Left renal pelvis (tissue), 4 donors: Measurements from ENCODE around the gene EXTL1. TPM values are rescaled to one million over a fixed set of nuclear protein-coding genes. Genes with fewer than 3 reads are reported as not detected.

Source experiments
- DNase-seq, 4 donors: peaks; one replicate each; pipeline ENCODE4 v3.0.0-alpha.2; 2013; ENCODE audit warnings: low read depth in 4 of 4, low spot score in 3 of 4
- polyA plus RNA-seq, 4 donors: library from polyadenylated mRNA; unstranded; fragments of 120-200 nt; gene quantifications; one replicate each; pipeline ENCODE4 v1.2.1, GENCODE V29; 2013; ENCODE audit not compliant: insufficient read length in 4 of 4

Gene EXTL1
- polyA plus RNA-seq, 4 donors = 1.2 to 2.2 (median 1.9) TPM

DNA sequence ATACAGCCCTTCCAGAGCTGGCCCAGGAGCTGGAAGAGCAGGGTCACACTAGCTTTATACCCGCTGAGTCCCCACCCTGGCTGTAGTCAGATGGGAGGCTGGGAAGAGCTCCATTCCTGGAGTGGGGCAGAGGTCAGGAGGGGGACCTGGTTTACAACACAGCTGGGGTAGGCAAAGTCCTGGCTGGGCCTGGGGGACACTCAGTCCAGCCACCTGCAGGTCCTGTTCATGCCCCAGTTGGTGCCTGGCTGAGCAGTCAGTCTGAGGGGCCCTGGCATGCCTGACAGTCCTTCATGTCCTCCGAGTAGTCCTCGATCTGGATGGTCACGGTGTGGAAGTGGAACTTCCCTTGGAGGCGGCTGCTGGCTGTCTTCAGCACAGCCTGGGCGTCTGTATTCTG is 17.3 kb downstream of the EXTL1 start:
- DNase-seq = no peak

DNA sequence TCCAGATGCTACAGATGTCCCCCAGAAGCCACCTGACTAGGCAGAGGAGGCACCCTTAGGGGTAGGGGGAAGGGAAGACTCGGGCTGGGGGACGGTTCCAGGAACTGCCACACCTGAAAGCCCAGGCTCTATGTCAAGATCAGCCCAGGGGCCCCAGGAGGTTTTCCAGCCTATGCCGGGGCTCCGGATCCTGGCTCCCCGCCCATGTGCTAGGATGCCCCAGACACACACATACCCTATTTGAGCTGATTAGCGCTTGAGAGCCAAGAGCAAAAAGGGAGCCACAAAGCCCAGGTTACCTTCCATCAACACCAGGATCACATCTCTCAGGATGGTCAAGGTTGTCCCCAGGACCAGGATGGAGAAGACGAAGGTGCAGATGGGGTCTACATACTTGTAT is 19.8 kb downstream of the EXTL1 start:
- DNase-seq = no peak

DNA sequence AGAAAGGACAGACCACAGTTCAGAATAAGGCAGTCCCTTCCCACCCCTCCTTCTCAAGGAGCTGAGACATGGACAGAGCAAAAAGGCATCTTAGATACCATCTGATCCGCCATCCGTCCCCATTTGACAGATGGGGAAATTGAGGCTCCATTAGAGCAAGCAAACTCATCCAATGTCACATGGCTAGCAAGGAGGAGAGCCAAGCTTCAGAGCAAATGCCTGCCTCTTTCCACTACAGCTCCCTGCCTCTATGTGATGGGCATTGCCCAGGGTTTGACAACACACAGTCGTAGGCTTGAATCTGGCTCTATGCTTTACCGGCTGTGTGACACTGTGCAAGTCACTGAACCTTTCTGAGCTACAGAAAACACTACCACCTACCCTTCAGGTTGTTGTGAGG is 20.4 kb downstream of the EXTL1 start:
- DNase-seq = no peak

DNA sequence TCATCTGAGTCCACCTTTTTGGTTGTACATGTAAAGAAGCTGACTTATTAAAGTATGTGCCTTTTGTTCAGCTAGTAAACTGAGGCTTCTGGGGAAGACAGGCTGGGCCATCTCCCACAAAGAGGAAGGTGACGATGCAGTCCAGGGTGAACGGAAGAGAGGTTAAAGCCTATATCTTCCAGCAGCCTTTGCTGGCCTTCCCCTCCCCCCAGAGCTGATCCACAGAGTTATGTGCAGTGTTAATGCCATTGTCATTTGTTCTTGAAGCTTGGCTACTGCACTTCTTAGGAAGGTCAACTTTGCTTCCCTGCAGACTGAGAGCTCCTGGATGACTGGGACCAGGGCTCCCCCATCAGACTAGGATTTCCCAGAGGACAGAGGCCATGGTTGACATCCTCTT is 22.2 kb downstream of the EXTL1 start:
- no peak for DNase-seq

DNA sequence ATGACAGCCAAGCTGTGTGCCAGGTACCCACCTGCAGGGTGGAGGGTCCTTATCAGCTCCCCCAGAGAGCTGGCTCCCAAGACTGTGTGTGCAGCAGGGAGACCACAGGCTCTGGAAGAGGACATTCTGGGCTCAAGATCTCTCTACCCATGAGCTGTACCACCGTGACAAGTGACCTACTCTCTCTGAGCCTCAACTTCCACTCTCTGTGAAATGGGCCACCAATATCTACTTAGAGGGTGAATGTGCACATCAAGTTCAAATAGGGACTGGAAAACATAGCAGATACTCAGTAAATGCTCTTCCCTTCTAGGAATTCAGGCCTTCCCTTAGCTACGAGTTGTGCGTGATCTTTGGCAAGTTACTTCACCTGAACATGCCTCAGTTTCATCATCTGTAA is 22.8 kb downstream of the EXTL1 start:
- no peak for DNase-seq

DNA sequence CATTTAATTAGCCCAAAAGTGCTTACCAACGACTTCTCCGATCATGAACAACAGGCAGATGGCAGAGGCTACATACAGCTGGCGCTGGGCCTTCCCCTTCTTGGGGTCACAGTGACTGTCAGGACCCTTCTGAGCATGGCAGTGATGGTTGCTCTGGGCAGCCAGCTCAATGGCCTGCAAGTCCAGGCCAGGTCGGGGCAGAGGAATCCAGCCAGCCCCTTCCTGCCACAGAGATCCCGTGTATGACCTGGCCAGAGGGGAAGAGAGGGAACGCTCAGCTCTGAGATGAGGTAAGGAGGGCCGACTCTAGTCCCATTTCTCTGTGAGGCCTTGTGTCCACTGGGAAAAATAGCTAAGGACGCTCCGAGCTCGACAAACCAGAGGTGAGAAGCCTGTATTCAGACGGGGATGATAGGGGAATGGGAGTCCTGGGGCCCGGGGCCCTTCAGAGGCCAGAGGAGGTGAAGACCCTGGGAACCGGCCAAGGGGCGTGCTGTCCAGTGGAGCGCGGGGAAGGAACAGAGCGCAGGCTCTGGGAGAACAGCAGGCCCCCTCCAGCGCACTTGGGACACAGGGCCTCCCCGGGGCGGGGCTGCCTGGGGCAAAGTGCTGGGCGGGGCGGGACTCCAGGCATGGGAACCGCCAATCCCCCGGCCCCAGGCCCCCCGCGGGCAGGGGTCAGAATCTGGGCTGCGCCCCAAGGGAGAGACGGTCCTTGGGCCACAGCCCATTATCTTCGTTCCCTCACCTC is 23.6 kb downstream of the EXTL1 start:
- DNase-seq = no peak

DNA sequence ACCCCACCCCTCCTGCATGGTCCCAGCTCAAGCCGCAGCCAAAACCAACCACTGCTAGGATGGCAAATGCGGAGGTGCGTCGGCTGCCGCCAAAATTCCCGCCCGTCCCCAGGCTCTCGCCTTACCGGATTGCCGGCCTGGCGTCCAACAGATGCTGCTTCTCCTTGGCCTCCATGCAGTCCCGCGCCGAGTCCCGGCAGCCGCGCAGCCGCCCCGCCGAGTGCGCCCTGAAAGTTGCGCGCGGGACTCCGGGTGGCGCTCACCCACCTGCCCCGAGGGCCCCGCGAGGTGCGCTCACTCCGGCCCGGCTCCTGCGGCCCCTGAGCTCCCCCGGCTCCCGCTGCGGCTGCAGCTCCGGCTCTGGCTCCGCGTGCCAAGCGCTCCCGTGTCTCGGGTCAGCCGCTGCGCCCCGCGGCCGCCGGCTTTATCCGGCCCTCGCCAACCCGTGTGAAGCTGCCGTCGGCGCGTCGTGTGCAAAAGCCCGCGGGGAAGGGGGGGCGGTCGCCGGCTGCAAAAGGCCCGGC is 24.2 kb downstream of the EXTL1 start, which contains the start of gene SLC30A2:
Gene SLC30A2 (minus strand): TSS at position 397 of the 524 bp plus-strand sequence. CDS start 222 bp downstream, at position 175.
- no peak for DNase-seq

DNA sequence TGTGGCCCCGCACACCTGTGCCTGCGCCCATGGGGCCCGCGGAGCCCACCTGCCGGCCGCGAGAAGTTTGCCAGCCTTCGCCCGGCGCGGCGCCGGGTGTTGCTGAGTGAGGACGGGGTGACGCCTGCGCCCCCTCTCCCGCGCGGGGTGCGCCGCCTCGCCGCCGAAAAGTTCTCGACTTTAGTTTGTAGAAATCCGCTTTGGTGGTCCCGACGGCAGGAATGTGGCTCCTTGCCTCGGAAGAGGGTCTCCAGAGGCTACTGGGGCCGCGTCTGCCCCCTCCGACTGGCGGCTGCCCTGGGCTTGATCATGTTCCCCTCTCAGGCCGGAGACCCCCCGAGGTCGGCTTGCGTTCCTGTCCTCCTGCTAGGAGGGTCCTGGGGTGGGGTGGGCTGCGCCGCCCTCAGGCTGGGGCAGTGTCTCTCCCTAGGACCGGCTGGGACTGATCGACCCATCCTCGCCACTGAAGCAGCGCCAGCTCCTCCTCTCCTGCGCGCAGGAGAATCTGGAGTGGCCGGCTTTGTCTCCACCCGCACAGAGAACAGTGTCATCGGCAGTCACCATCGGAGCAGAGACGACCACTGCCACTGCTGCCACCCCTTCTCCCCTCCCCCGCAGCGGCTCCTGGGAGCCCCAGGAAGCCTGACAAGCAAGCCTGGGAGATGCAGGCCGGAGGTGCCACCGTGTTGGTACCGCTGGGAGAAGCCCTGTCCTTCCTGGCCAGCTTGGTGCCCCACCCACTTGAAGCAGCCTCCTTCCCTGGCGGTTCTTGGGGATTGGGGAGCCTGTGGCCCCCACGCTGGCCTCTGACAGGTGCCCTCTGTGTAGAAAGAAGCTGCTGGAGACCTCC is 24.9 kb downstream of the EXTL1 start:
- DNase-seq = no peak

DNA sequence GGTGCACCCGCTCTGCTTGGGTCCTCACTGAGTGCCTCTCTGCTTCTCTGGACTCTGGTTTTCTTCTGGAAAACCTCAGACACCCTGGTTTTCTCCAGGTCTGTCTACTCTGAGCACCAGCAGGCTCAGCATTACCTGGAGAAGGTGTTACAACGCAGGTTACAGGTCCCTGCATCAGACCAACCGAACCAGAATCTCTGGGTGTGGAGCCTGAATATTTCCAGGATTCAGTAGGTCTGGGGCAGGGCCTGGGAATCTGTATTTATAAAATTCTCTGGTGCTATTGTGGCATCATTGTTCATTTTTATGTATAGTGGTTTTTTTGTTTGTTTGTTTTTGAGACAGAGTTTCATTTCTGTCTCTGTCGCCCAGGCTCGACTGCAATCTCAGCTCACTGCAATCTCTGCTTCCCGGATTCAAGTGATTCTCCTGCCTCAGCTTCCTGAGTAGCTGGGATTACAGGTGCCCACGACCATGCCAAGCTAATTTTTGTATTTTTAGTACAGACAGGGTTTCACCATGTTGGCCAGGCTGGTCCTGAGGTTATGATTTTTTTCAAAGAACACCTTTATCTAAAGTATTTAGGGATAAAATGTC is 25.8 kb downstream of the EXTL1 start:
- DNase-seq = no peak

DNA sequence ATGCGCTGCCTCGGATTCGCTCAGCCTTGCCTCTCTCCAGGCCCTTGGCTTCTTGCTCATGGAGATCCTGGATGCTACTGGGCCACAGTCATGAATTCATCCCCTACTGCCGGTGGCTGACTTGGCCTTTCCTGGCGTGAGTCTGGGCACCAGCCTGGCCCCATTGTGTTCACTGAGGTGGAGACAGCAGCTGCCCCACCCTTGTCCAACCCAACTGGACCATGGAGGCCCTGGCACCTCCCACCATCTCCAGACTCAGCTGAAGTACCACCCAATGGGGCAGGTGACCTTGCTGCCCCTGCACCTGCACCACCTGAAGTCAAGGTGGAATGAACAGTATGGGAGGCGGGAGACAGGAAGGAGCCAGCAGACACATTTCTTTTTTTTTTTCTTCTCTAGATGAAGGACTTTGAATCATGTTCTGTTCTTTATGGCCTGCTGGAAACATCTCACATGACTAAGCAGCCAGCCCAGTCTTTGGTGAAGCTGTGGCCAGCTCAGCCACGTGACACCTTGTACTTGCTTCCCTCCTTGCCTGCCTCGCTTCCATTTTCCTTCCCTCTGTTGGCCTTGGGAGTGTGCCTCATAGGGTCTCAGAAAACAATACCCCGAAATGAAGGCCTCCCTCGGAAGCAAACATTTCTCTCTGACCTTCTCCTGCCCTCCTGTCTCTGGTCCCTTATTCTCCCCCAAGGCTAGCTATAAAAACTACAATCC is 28.1 kb downstream of the EXTL1 start:
- DNase-seq = no peak

DNA sequence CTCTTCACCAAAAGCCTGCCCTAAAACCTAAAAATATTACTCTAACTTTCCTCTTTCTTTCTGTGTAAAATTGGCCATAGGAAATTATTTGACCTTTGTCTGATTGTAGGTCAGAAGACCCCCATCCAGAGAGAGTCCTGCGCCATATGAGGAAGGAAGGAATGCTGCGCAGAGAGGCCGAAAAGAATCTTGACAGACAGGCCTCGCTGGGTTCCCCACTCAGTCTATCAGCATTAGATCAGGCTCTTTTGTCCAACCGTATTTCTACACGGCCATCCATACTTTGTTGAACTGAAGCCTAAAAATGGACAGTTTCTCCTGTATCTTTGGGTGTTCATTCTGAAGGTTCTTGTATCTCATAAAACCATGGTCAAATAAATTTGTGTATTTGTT is 28.7 kb downstream of the EXTL1 start:
- DNase-seq = no peak

DNA sequence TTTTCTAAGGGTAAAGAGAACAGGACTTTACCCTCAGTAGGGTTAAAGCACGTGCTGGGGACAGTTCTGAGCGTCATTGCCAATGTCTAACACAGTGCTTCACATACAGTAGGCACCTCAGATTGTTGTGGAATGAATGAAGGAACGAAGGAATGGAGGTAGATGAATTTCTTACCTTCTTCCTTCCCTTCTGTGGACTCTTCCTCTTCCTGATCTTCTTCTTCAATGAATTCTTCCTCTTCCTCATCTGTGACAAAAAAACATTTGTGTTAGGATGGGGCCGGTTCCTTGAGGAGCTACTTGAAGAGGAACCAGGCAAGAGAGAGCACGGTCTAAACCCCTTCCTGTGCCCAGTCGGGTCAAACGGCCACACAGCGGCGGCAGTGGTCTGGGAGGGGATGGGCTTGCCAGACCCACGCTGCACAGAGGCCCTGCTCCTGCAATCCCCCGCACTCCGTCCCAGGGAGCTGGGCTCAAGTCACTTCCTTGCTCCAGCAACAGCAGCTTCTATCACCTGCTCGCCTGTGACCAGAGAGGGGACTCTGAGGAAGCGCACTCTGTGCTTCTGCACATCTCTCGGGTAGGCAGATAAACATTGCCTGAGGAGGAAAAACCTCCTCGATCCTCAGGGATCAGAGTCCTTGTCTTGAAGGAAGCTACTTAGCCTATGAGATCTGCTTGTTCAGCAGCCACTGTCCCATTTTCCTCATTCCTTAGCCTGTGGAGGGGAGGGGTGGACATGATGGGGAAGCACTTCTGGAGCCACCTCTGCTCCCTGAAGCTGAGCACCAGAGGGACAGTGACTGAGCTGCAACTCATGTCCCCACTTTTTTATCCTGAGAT is 32.4 kb downstream of the EXTL1 start:
- no peak for DNase-seq

DNA sequence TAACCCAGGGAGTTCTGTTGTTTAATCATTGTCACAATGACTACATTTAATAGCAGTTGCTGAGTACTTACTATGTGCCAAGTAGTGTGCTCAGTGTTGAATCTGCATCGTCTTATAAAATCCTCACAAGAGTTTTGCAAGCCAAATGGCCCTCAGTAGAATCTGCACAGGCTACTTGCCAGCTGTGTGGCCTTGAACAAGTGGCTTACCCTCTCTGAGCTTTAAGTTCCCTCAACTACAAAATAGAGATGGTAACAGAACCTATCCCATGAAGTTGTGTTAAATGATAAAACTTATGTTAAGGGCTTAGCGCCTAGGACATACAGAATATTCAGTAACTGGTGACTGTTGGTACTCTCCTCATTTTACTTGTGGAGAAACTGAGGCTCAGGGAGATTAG is 33.5 kb downstream of the EXTL1 start:
- DNase-seq = no peak

DNA sequence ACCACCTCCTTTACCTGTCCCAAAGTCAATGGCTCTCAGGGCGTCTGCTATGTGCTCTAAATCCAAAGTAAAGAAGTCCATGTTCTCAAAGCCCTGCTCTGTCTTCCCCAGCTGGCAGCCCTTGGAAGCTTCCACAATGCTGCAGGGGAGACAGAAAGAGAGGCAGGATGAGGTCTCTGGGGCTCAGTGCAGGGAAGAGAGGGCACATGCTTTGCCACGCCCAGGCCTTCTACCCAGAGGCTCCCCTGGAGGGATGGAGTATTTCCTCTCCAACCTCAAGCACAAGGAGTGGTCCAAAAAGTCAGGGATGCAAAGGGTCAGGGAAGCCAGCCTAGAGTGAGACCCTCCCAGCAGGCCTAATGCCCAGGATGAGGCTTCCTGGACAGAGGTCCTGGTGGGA is 35.6 kb downstream of the EXTL1 start:
- no peak for DNase-seq

DNA sequence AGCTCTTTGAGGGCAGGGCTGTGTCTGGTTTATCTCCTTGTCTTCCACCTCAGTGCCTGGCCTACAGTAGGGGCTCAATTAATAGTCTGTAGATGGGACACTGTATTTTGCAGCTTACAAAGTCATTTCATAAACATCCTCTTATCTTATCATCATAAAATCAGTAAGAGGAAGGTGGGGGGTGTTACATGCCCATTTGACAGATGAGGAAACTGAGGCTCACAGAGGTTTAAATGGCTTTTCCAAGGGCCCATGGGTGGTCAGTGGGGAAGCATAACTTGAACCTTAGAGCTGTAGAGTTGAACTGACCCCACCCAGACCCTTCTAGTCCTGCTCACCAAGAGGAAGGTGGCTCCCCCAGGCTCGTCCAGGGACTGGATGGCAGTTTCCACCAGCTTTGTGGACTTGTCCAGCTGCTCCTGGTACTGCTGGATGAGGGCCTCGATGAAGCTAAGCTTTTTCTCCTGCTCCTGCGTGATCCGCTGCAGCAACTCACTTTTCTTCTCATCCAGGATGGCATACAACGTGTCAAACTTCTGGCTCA is 36.5 kb downstream of the EXTL1 start:
- DNase-seq = no peak

DNA sequence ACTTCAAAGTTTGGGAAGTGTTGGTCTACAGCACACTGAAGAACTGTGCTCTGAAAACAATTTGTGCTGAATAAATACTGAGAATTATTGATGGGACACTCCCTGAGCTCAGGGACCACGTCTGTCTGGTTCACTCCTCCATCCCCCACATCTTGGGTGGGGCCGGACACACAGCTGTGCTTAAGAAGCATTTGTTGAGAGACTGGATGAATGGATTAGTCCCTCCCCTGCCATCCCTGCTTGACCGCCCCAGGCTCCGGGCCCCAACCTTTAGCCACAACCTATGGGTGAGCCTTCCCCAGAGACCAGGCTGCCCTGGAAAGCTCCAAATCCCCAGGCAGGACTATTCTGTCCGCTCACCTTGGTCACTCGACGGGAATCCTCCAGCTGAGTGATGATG is 38.3 kb downstream of the EXTL1 start:
- DNase-seq = no peak

DNA sequence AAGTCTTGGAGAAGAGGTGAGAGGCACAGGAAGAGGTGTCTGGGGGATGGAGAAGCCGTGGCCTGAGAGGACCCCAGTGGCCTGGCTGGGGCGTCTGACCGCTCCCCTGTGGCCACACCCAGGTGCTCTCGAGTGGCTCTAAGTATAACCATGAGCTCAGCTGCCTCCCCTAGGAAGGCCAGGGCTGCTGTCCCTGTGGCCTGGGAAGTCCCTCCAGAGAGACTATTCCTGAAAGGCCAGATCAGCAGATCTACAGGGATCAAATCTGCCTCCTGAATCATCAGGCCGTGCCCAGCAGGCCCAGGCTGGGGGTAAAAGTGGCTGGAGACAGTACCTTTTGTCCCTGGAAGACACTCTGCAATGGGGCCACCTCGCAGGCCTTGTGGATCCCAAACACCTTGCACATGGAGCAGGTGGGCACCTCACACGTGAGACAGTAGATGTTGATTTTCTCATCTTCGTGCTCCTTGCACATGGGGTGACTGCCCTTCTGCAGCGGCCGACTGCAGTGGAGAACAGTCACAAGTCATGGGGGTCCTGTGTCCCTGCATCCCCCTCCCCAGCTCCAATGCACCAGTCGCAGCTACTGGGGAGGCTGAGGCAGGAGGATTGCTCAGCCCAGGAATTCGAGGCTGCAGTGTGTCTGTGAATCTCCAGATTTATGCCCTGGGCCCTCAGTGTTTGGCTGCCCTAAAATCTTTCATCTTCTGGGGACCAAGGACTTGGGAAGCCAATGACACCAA is 39.4 kb downstream of the EXTL1 start:
- no peak for DNase-seq

DNA sequence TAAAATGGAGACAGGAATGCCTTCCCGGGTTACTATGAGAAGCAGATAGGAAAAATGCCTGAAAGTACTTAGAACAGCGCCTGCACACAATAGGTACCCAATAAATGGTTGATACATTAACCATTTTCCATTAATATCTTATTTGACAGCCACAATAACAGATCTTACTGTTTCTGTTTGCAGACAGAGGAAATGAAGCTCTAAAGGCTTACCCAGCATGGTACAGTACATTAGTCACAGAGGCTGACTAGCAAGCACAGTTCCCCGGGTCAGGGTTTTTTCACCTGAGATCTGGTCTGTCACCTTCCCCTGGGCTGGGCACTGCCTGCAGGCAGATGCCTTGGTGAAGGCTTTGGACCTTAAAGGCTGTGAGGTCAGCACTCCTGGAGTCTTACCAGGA is 43.0 kb downstream of the EXTL1 start:
- no peak for DNase-seq

DNA sequence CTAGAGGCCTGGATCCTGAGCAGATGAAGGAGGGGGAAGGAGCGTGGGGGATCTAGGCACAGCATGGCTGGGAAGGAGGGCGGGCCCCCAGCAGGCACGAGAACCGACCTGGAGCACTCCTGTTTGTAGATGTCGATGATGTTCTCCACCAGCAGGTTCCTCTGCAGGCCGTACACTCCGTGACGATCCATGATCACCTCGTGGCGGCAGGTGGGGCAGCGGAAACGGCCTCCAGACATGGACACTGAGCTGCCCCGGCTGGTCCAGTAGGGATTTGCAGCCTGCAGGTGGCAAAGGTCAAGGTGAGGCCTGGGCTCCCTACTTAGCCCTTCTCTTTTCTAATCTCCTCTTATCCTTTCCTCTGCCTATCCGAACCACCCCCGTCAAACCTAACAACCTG is 44.6 kb downstream of the EXTL1 start:
- no peak for DNase-seq
